GM18507 (cell line): Measurements from ENCODE around the gene GPR119.
"Not testable (repeated sequence)": the region's sequence is repeated elsewhere in the genome, so short reads cannot be mapped to it uniquely, and the experiment has no call there.

Experiments used
- DNase-seq: peaks from one replicate; pipeline ENCODE4 v3.0.0; 2011; ENCODE audit warnings: low read depth; ENCODE audit not compliant: insufficient read length; ENCODE audit errors: extremely low spot score
- FAIRE-seq: peaks from 2 replicates; lab custom pipeline; 2011; peaks lifted over from hg19 to GRCh38; lab: Jason Lieb, UNC

The GPR119 gene

GRCh38 chrX:130343411-130343810 lies 42.1 kb downstream of the GPR119 start:
- FAIRE-seq (no peak), DNase-seq (no peak)

GRCh38 chrX:130340271-130340670 lies 45.2 kb downstream of the GPR119 start:
- no peak for DNase-seq
- peak; percentile 59 for FAIRE-seq

GRCh38 chrX:130339408-130340222 lies 45.9 kb downstream of the GPR119 start, which contains the start of gene SLC25A14:
Gene SLC25A14, plus strand, starts transcription at chrX:130339919. Its CDS starts 360 bp downstream, at chrX:130340279.
- FAIRE-seq (peak; percentile 98), DNase-seq (no peak)

GRCh38 chrX:130338869-130339268 lies 46.6 kb downstream of the GPR119 start:
- not testable (repeated sequence) for FAIRE-seq, DNase-seq

GRCh38 chrX:130336531-130336930 lies 48.9 kb downstream of the GPR119 start:
- DNase-seq: no peak
- no peak for FAIRE-seq
